Neural crest cell (in vitro differentiated cells): ENCODE measurements around the gene SPTB. TPM values are rescaled to one million over a fixed set of nuclear protein-coding genes. Genes with fewer than 3 reads are reported as not detected.

Experiments used
- DNase-seq: peaks from one replicate; pipeline ENCODE4 v3.0.0; 2021; ENCODE audit warnings: low read depth, mixed read lengths, low spot score
- H3K27ac Mint-ChIP-seq: one replicate; pipeline ENCODE4 v1.8.0; 2021; ENCODE audit warnings: mild to moderate bottlenecking, mixed read lengths; ENCODE audit not compliant: unreplicated experiment
- H3K27me3 Mint-ChIP-seq: 2 replicates; pipeline ENCODE4 v1.8.0; 2021; ENCODE audit warnings: low read depth, mild to moderate bottlenecking, mixed read lengths
- H3K36me3 Mint-ChIP-seq: 2 replicates; pipeline ENCODE4 v1.8.0; 2021; ENCODE audit warnings: low read depth, mild to moderate bottlenecking, mixed read lengths
- H3K4me1 Mint-ChIP-seq: 2 replicates; pipeline ENCODE4 v1.8.0; 2021; ENCODE audit warnings: mixed read lengths
- H3K4me3 Mint-ChIP-seq: one replicate; pipeline ENCODE4 v1.8.0; 2021; ENCODE audit warnings: mild to moderate bottlenecking, mixed read lengths
- H3K9me3 Mint-ChIP-seq: 2 replicates; pipeline ENCODE4 v1.8.0; 2021; ENCODE audit warnings: mixed read lengths
- total RNA-seq: library from RNA; stranded (reverse); gene quantifications from 2 replicates; pipeline ENCODE4 v1.2.1, GENCODE V29; 2021
- TF ChIP-seq, protein P1 (sequence below): fragments of 200-600 bp; sonication (generic); conservative IDR thresholded peaks from 2 replicates; pipeline ENCODE4 v1.5.0; 2021; ENCODE audit warnings: antibody characterized with exemption, mild to moderate bottlenecking

SPTB gene
- total RNA-seq, 1 donor from 2014 or later: 0.16 TPM

DNA sequence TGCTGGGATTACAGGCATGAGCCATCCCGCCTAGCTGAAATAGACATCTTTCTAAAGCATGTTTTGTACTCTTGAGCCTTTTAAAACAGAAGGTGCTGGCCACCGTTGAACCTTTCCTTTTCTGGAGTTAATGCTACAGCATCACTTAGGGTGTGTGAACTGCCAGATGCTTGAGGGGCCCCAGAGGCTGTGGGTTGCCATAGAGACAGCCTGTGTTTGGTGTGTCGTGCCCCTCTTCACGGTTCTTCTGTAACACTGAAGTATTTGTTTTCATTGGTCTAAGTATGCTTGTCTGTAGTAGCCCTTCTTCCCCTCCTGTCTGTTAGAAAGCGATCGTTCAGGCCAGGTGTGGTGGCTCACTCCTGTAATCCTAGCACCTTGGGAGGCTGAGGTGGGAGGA, 144.7 kb downstream of the SPTB start:
- H3K9me3 Mint-ChIP-seq: no peaks in the 10 kb centered on the region
- peaks cover 5% of the 10 kb centered on the region for H3K36me3 Mint-ChIP-seq
- H3K4me1 Mint-ChIP-seq: peaks cover 14% of the 10 kb centered on the region
- no peak for DNase-seq
- TF ChIP-seq, protein P1, sequence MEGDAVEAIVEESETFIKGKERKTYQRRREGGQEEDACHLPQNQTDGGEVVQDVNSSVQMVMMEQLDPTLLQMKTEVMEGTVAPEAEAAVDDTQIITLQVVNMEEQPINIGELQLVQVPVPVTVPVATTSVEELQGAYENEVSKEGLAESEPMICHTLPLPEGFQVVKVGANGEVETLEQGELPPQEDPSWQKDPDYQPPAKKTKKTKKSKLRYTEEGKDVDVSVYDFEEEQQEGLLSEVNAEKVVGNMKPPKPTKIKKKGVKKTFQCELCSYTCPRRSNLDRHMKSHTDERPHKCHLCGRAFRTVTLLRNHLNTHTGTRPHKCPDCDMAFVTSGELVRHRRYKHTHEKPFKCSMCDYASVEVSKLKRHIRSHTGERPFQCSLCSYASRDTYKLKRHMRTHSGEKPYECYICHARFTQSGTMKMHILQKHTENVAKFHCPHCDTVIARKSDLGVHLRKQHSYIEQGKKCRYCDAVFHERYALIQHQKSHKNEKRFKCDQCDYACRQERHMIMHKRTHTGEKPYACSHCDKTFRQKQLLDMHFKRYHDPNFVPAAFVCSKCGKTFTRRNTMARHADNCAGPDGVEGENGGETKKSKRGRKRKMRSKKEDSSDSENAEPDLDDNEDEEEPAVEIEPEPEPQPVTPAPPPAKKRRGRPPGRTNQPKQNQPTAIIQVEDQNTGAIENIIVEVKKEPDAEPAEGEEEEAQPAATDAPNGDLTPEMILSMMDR: no peak
- H3K27me3 Mint-ChIP-seq: peaks cover 47% of the 10 kb centered on the region
- peak overlapping the region; percentile 70 for H3K27ac Mint-ChIP-seq
- H3K4me3 Mint-ChIP-seq: no peak overlapping the region

- H3K27me3 Mint-ChIP-seq: peaks cover 57% of the 10 kb centered on the region
- H3K27ac Mint-ChIP-seq: no peak overlapping the region
- no peak overlapping the region for H3K4me3 Mint-ChIP-seq
- no peaks in the 10 kb centered on the region for H3K9me3 Mint-ChIP-seq
- H3K36me3 Mint-ChIP-seq: peaks cover 12% of the 10 kb centered on the region
- H3K4me1 Mint-ChIP-seq: peaks cover 17% of the 10 kb centered on the region
- TF ChIP-seq, protein P1: no peak
- no peak for DNase-seq
Measured at GRCh38 chr14:64733899-64734298, 145.8 kb downstream of the SPTB start.

DNA sequence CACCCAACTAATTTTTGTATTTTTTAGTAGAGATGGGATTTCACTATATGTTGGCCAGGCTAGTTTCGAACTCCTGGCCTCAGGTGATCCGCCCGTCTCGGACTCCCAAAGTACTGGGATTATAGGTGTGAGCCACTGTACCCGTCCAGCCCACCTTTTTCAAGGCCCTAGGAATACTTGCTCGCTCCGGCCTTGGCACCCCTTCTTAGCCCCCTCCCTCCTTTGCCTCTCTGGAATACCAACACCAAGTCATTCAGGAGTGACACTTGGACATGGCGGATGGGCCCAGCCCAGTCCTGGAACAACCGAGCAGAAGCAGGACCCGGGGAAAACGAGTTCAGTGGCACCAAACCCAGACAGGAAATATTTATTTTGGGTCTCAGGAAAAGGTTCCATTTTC, 146.4 kb downstream of the SPTB start:
- H3K27ac Mint-ChIP-seq: no peak overlapping the region
- DNase-seq: no peak
- peaks cover 17% of the 10 kb centered on the region for H3K4me1 Mint-ChIP-seq
- TF ChIP-seq, protein P1: no peak
- H3K4me3 Mint-ChIP-seq: no peak overlapping the region
- H3K36me3 Mint-ChIP-seq: peaks cover 12% of the 10 kb centered on the region
- no peaks in the 10 kb centered on the region for H3K9me3 Mint-ChIP-seq
- peaks cover 63% of the 10 kb centered on the region for H3K27me3 Mint-ChIP-seq

DNA sequence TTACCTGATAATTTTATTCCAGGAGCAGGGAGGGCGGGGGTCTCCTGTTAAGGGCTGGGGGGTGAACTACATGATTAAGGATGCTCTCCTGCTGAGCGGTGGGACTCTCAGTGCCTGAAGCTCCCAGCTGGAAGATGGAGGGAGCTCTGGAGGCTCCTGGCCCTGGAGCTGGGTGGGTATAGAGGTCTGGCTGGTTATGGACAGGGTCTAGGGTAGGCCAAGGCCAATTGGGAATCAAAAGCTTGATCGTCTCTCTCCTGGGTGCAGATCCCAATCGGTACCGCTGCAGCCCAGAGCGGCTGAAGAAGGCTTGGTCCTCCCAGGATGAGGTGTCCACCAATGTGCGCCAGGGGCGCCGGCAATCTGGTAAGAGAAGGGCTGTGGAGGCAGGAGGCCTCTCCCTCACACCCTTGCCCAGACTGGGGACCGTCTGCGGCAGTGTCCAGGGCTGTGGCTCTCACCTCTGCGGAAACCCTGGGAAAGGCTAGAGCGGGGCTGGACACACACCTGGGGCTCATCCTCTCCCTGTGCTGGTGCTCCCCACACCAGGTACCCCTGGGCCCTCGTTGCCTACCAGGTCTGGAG, 147.1 kb downstream of the SPTB start:
- TF ChIP-seq, protein P1: no peak
- Mint-ChIP-seq H3K36me3 (peaks cover 12% of the 10 kb centered on the region), H3K27ac (no peak overlapping the region), H3K4me3 (no peak overlapping the region), H3K27me3 (peaks cover 70% of the 10 kb centered on the region), H3K9me3 (no peaks in the 10 kb centered on the region), H3K4me1 (peaks cover 17% of the 10 kb centered on the region)
- no peak for DNase-seq

DNA sequence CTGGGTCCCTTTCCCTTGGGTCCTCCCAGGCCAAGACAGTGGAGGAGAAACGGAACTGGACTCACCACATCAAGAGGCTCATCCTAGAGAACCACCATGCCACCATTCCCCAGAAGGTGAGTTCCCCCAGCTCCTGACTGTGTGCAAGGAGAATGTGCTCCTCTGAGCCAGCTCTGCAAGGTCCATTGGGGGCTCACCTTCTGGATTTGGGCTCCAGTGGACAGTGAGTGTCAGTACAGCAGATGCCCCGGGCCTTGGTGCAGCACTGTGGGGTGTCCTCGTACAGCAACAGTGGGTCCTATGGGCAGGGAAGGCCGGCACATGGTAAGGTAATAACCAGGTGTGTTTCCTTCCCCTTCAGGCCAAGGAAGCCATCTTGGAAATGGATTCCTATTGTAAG, 147.6 kb downstream of the SPTB start:
- TF ChIP-seq, protein P1: no peak
- H3K27me3 Mint-ChIP-seq: peaks cover 76% of the 10 kb centered on the region
- no peak overlapping the region for H3K4me3 Mint-ChIP-seq
- no peak for DNase-seq
- H3K4me1 Mint-ChIP-seq: peaks cover 17% of the 10 kb centered on the region
- H3K36me3 Mint-ChIP-seq: peaks cover 12% of the 10 kb centered on the region
- no peaks in the 10 kb centered on the region for H3K9me3 Mint-ChIP-seq
- H3K27ac Mint-ChIP-seq: no peak overlapping the region
